Body of pancreas (tissue), 4 donors: ENCODE measurements around the gene LRRC56. TPM values are rescaled to one million over a fixed set of nuclear protein-coding genes. Genes with fewer than 3 reads are reported as not detected.

Experiments
- ATAC-seq: fragments of 150-250 bp; one replicate; pipeline ENCODE4 v1.9.1; 2016
- DNase-seq, 4 donors: peaks; one replicate each; pipeline ENCODE4 v3.0.0-alpha.2; 2019
- H3K27ac ChIP-seq, 4 donors: fragments of 200-600 bp; sonication (generic); 1 replicate in 3 of 4; 2 replicates in 1 of 4; pipeline versions ENCODE4 v1.5.1 to v1.6.1; 2016 to 2019; ENCODE audit warnings: mild to moderate bottlenecking in 1 of 4, mixed read lengths in 1 of 4, moderate library complexity in 1 of 4
- H3K27me3 ChIP-seq, 2 donors: fragments of 200-600 bp; sonication (generic); one replicate each; pipeline ENCODE4 v1.6.0; 2016; ENCODE audit warnings: mild to moderate bottlenecking in 1 of 2
- H3K36me3 ChIP-seq, 2 donors: fragments of 200-600 bp; sonication (generic); replicated peaks in 1 of 2; 2 replicates each; pipeline ENCODE4 v1.5.1; 2016; ENCODE audit warnings: low read depth in 2 of 2; ENCODE audit not compliant: insufficient read depth in 1 of 2
- H3K4me1 ChIP-seq: fragments of 200-600 bp; sonication (generic); one replicate; pipeline ENCODE4 v1.6.0; 2016
- H3K4me3 ChIP-seq, 2 donors: fragments of 200-600 bp; sonication (generic); 1 replicate in 1 of 2; 2 replicates in 1 of 2; pipeline ENCODE4 v1.5.1; 2016 to 2019
- H3K9me3 ChIP-seq, 3 donors: fragments of 200-600 bp; sonication (generic); 1 replicate in 2 of 3; 2 replicates in 1 of 3; pipeline ENCODE4 v1.5.1; 2016
- CTCF ChIP-seq, 7 experiments: fragments of 450-650 bp in 4 of 7; fragments of 200-600 bp in 3 of 7; sonication (generic) in 3 of 7; IDR thresholded peaks; one replicate each; pipeline ENCODE4 v1.5.1; 2016 to 2019; ENCODE audit warnings: antibody characterized with exemption in 7 of 7
- POLR2A ChIP-seq, 3 donors: fragments of 450-650 bp; IDR thresholded peaks; one replicate each; pipeline ENCODE4 v1.6.1; 2016; ENCODE audit warnings: antibody characterized with exemption in 3 of 3, mild to moderate bottlenecking in 2 of 3
- WGBS, 2 donors: methylation state at CpG; one replicate each; pipeline ENCODE4 v1.1.5; 2017; 5-methylcytosine and 5-hydroxymethylcytosine counted together
- intact Hi-C: fragments of 100-400 bp; cut with DNase I; formaldehyde crosslinking; loops from one replicate; pipeline ENCODE4 v1.15.1; 2023
- total RNA-seq, 2 donors: library from RNA; depleted of rRNA; stranded (reverse); fragments of >200 nt; gene quantifications; one replicate each; pipeline ENCODE4 v1.1.0, GENCODE V29; 2016

Gene LRRC56
- total RNA-seq, 2 donors from 2014 or later: 1.6 to 2.3 TPM

- Histone ChIP-seq H3K4me1 (peaks cover 3% of the 10 kb centered on the region), H3K36me3 (peaks cover 0 to 1% of the 10 kb centered on the region in 2 donors), H3K27ac (no peak overlapping the region), H3K27me3 (no peaks in the 10 kb centered on the region), H3K4me3 (no peak overlapping the region), H3K9me3 (no peaks in the 10 kb centered on the region)
- ATAC-seq: no peak
- peak in 1 of 4 donors; percentile 13 for DNase-seq
- 76 to 78% methylated on average over 19 to 27 of the region's 29 CpGs for WGBS, 2 donors
- intact Hi-C loops: no loop called here
- TF ChIP-seq POLR2A (IDR thresholded peaks at IDR 0.05) (no peak), CTCF (IDR thresholded peaks at IDR 0.05) (no peak)
Measured at GRCh38 chr11:528815-529727, 8.3 kb upstream of the LRRC56 start.

GRCh38 chr11:529728-530411 is 7.5 kb upstream of the LRRC56 start:
- intact Hi-C loops: no loop called here
- Histone ChIP-seq H3K9me3 (no peaks in the 10 kb centered on the region), H3K27ac (no peak overlapping the region), H3K4me1 (peaks cover 10% of the 10 kb centered on the region), H3K27me3 (no peaks in the 10 kb centered on the region), H3K36me3 (peaks cover 0 to 1% of the 10 kb centered on the region in 2 donors), H3K4me3 (no peak overlapping the region)
- 76 to 83% methylated on average over 7 to 11 of the region's 18 CpGs for WGBS, 2 donors
- ATAC-seq (no peak), DNase-seq (no peak)
- TF ChIP-seq POLR2A (IDR thresholded peaks at IDR 0.05) (no peak), CTCF (IDR thresholded peaks at IDR 0.05) (no peak)

- Histone ChIP-seq H3K36me3 (peaks cover 0 to 1% of the 10 kb centered on the region in 2 donors), H3K9me3 (no peaks in the 10 kb centered on the region), H3K4me1 (peaks cover 15% of the 10 kb centered on the region), H3K27me3 (no peaks in the 10 kb centered on the region), H3K4me3 (no peak overlapping the region), H3K27ac (no peak overlapping the region)
- intact Hi-C loops: no loop called here
- 81 to 88% methylated on average over 19 to 20 of the region's 28 CpGs for WGBS, 2 donors
- no peak for TF ChIP-seq POLR2A (IDR thresholded peaks at IDR 0.05)
- TF ChIP-seq CTCF (IDR thresholded peaks at IDR 0.05): no peak
- ATAC-seq (no peak), DNase-seq (peak in 1 of 4 donors; percentile 12)
Measured at GRCh38 chr11:530960-531831, 6.1 kb upstream of the LRRC56 start.

- intact Hi-C loops: no loop called here
- DNase-seq (no peak), ATAC-seq (no peak)
- Histone ChIP-seq H3K27ac (no peak overlapping the region), H3K4me1 (peaks cover 23% of the 10 kb centered on the region), H3K4me3 (no peak overlapping the region), H3K9me3 (no peaks in the 10 kb centered on the region), H3K27me3 (no peaks in the 10 kb centered on the region), H3K36me3 (peaks cover 0 to 1% of the 10 kb centered on the region in 2 donors)
- 92 to 95% methylated on average over 12 to 18 of the region's 18 CpGs for WGBS, 2 donors
- TF ChIP-seq POLR2A (IDR thresholded peaks at IDR 0.05) (no peak), CTCF (IDR thresholded peaks at IDR 0.05) (no peak)
Measured at GRCh38 chr11:531919-532526, 5.3 kb upstream of the LRRC56 start.
